HepG2 (cell line): ENCODE data around the gene BMP6. TPM values are rescaled to one million over a fixed set of nuclear protein-coding genes. Genes with fewer than 3 reads are reported as not detected.
A peak's percentile ranks its signal among the peaks of the same experiment; 100 is the strongest.

Experiments used
- ATAC-seq: fragments of 200-7000 bp; cut with Tn5 transposase; 3 replicates; pipeline ENCODE4 v1.9.1; 2020; ENCODE audit warnings: mild to moderate bottlenecking, moderate library complexity
- BruUV-seq: library from RNA; stranded (reverse); fragments of 400-500 nt; replicated peaks from 2 replicates; lab custom pipeline; 2021; lab: Mats Ljungman, UMichigan
- CTCF ChIA-PET: fragments of 300-600 bp; formaldehyde crosslinking; extraction: SDS; loops from one replicate; lab custom pipeline; 2021; ENCODE audit warnings: low total read pairs, inconsistent platforms, low intra/inter-chr PET ratio; lab: Yijun Ruan, JAX
- POLR2A ChIA-PET: fragments of 350-600 bp; sonication (Branson Sonifier 250); formaldehyde crosslinking; loops from one replicate; lab custom pipeline; 2020; ENCODE audit warnings: antibody characterized with exemption, inconsistent platforms; lab: Yijun Ruan, JAX
- DNase-seq: peaks from one replicate; pipeline ENCODE4 v3.0.0-alpha.2; 2015; ENCODE audit warnings: low spot score
- FAIRE-seq: peaks from 3 replicates; lab custom pipeline; 2011; peaks lifted over from hg19 to GRCh38; lab: Jason Lieb, UNC
- H2AFZ ChIP-seq: one replicate; pipeline ENCODE4 v1.6.1; 2011; ENCODE audit warnings: low read length, inconsistent platforms
- H3K27ac ChIP-seq: fragments of 300-600 bp; 3 replicates; pipeline ENCODE4 v1.8.0; 2011; ENCODE audit warnings: mixed run types, mild to moderate bottlenecking, mixed read lengths, low read length, inconsistent platforms; ENCODE audit not compliant: insufficient read depth; ENCODE audit errors: extremely low read length
- H3K27me3 ChIP-seq, 2 experiments: fragments of 200-600 bp in 1 of 2; 2 replicates in 1 of 2; 3 replicates in 1 of 2; pipeline versions ENCODE4 v1.6.0 to v1.8.0; 2011; ENCODE audit warnings: low read length in 2 of 2, mild to moderate bottlenecking in 2 of 2, moderate library complexity in 2 of 2, inconsistent platforms in 1 of 2; ENCODE audit not compliant: insufficient read depth in 2 of 2, control insufficient read depth in 1 of 2
- H3K36me3 ChIP-seq, 2 experiments: fragments of 200-600 bp in 1 of 2; replicated peaks in 1 of 2; 2 replicates in 1 of 2; 3 replicates in 1 of 2; pipeline versions ENCODE4 v1.5.1 to v1.8.0; 2011; ENCODE audit warnings: low read length in 2 of 2, inconsistent platforms in 1 of 2; ENCODE audit not compliant: insufficient read depth in 2 of 2, control insufficient read depth in 1 of 2
- H3K4me1 ChIP-seq: 2 replicates; pipeline ENCODE4 v1.5.1; 2012; ENCODE audit warnings: low read length, inconsistent platforms; ENCODE audit not compliant: insufficient read depth
- H3K4me2 ChIP-seq: 2 replicates; pipeline ENCODE4 v1.6.0; 2011; ENCODE audit warnings: low read depth, low read length, inconsistent platforms
- H3K4me3 ChIP-seq, 3 experiments: fragments of 200-600 bp in 1 of 3; sonication (generic), shearing (Covaris generic) in 1 of 3; replicated peaks in 1 of 3; 2 replicates each; pipeline ENCODE4 v1.5.1; 2011 to 2016; ENCODE audit warnings: low read length in 3 of 3, inconsistent platforms in 2 of 3, low read depth in 2 of 3, mild to moderate bottlenecking in 2 of 3, control low read depth in 1 of 3, mixed read lengths in 1 of 3; ENCODE audit not compliant: insufficient read depth in 1 of 3
- H3K79me2 ChIP-seq: one replicate; pipeline ENCODE4 v1.6.1; 2011; ENCODE audit warnings: low read length, inconsistent platforms; ENCODE audit not compliant: insufficient read depth
- H3K9ac ChIP-seq: 2 replicates; pipeline ENCODE4 v1.6.0; 2011; ENCODE audit warnings: mild to moderate bottlenecking, low read depth, low read length, inconsistent platforms; ENCODE audit not compliant: insufficient read depth
- H3K9me3 ChIP-seq: 2 replicates; pipeline ENCODE4 v1.5.1; 2012; ENCODE audit warnings: mild to moderate bottlenecking, low read length
- H4K20me1 ChIP-seq: 2 replicates; pipeline ENCODE4 v1.6.0; 2011; ENCODE audit warnings: inconsistent platforms, mild to moderate bottlenecking, low read length, moderate library complexity; ENCODE audit not compliant: insufficient read depth
- AGO2 ChIP-seq: fragments of 200-400 bp; formaldehyde crosslinking; optimal IDR thresholded peaks from 2 replicates; pipeline ENCODE3; 2017; ENCODE audit warnings: mild to moderate bottlenecking, low read depth, low read length, moderate library complexity
- MED1 ChIP-seq: sonication (generic); formaldehyde crosslinking; IDR thresholded peaks from 2 replicates; pipeline ENCODE4 v1.4.0; 2020; ENCODE audit warnings: missing genetic modification reagents
- POLR2A ChIP-seq, 2 experiments: IDR thresholded peaks; 2 replicates each; pipeline ENCODE4 v1.6.1; 2011; ENCODE audit warnings: low read depth in 2 of 2, low read length in 2 of 2, mild to moderate bottlenecking in 1 of 2, moderate library complexity in 1 of 2; ENCODE audit not compliant: insufficient read depth in 1 of 2
- RBM22 ChIP-seq: fragments of 200-400 bp; formaldehyde crosslinking; optimal IDR thresholded peaks from 2 replicates; pipeline ENCODE3; 2017; ENCODE audit warnings: mild to moderate bottlenecking, low read length, moderate library complexity
- ZC3H13 ChIP-seq: sonication (generic); formaldehyde crosslinking; IDR thresholded peaks from 2 replicates; pipeline ENCODE4 v1.8.1; 2023; ENCODE audit warnings: mild to moderate bottlenecking, missing genetic modification reagents, moderate library complexity
- ZNF10 ChIP-seq: sonication (generic); formaldehyde crosslinking; IDR thresholded peaks from 2 replicates; pipeline ENCODE4 v1.4.0; 2020; ENCODE audit warnings: mild to moderate bottlenecking, low read depth, missing genetic modification reagents, borderline replicate concordance
- WGBS: methylation state at CpG from one replicate; pipeline ENCODE4 v1.1.6; 2017; ENCODE audit warnings: low lambda C conversion rate; 5-methylcytosine and 5-hydroxymethylcytosine counted together
- in situ Hi-C: cut with HindIII; loops from 2 replicates; pipeline ENCODE4 v1.10.0; 2017; ENCODE audit warnings: low pct_unique_long_range_greater_than_20kb; ENCODE audit not compliant: extremely low pct_ligation_motif_present
- intact Hi-C: fragments of 100-400 bp; cut with micrococcal nuclease; formaldehyde crosslinking; loops from one replicate; pipeline ENCODE4 v1.10.0; 2022; ENCODE audit not compliant: unreplicated experiment
- polyA plus RNA-seq, 8 experiments: library from polyadenylated mRNA; depleted of rRNA in 3 of 8; stranded (reverse) in 7 of 8; unstranded in 1 of 8; fragments of >200 nt; fragmentation: Illumina TruSeq in 4 of 8; extraction: Trizol in 4 of 8; gene quantifications; 2 replicates each; pipeline versions ENCODE4 v1.2.1 to v1.2.3, GENCODE V29; 2011 to 2016; ENCODE audit warnings: low read depth in 4 of 8, missing spikeins in 1 of 8, mixed read lengths in 1 of 8; ENCODE audit not compliant: insufficient read depth in 1 of 8
- total RNA-seq, 5 experiments: library from RNA; depleted of rRNA; stranded (reverse); fragments of >200 nt; fragmentation: Illumina TruSeq; extraction: Trizol; gene quantifications; 2 replicates each; pipeline ENCODE4 v1.2.3, GENCODE V29; 2016; ENCODE audit warnings: low read depth in 1 of 5
- TF ChIP-seq, protein P1 (sequence below): fragments of 450-650 bp; IDR thresholded peaks from 2 replicates; pipeline ENCODE4 v1.6.1; 2016
- TF ChIP-seq, protein P2 (sequence below): sonication (generic); formaldehyde crosslinking; IDR thresholded peaks from 2 replicates; pipeline ENCODE4 v1.9.0; 2022; ENCODE audit warnings: missing genetic modification reagents, mild to moderate bottlenecking, borderline replicate concordance

BMP6 gene
- total and polyA plus RNA-seq, 2 of the 13 experiments (the other 11 are each of a cell fraction or from before 2014, with no cell fraction given): 0.09 to 0.18 TPM

DNA sequence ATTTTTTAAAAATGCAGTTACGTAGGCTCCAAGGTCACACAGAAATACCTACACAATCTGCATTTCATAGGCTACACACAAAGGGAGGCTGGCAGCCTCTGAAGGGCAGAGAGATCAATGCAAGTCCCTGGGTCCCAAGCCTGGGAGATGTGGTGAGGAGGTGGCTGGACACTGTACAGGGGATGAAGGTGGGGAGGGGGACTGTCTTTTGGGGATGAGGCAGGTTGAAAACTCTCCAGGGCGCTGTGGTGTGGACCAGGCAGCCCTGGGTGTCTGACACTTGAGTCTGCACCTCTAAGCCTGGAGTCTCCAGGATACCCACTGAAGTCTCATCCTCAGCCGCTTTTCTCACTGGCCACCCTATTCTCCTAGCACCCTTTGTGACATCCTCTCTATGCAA lies 160.2 kb downstream of the BMP6 start:
- BruUV-seq: no TSS peak
- Histone ChIP-seq H3K4me2 (no peak overlapping the region), H3K9me3 (no peaks in the 10 kb centered on the region), H3K79me2 (no peaks in the 10 kb centered on the region), H3K27ac (no peak overlapping the region), H4K20me1 (peaks cover 17% of the 10 kb centered on the region; the same call in 1 of the 2 replicates), H3K27me3 (no peaks in the 10 kb centered on the region), H3K4me3 (no peak overlapping the region), H3K4me1 (peaks cover 28% of the 10 kb centered on the region), H2AFZ (no peak overlapping the region), H3K9ac (no peak overlapping the region), H3K36me3 (peaks cover 71 to 97% of the 10 kb centered on the region in 2 experiments)
- 94% methylated on average over 3 of the region's 3 CpGs for WGBS
- TF ChIP-seq, protein P1, sequence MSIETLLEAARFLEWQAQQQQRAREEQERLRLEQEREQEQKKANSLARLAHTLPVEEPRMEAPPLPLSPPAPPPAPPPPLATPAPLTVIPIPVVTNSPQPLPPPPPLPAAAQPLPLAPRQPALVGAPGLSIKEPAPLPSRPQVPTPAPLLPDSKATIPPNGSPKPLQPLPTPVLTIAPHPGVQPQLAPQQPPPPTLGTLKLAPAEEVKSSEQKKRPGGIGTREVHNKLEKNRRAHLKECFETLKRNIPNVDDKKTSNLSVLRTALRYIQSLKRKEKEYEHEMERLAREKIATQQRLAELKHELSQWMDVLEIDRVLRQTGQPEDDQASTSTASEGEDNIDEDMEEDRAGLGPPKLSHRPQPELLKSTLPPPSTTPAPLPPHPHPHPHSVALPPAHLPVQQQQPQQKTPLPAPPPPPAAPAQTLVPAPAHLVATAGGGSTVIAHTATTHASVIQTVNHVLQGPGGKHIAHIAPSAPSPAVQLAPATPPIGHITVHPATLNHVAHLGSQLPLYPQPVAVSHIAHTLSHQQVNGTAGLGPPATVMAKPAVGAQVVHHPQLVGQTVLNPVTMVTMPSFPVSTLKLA: no peak
- TF ChIP-seq POLR2A (IDR thresholded peaks at IDR 0.05; ENCODE audit: insufficient read depth in 1 of 2, low read depth in 2 of 2, low read length in 2 of 2) (0 out of 4 replicates have a peak, but pooled peaks of 1 of the 2 experiments have one; percentile 3), RBM22 (peak; percentile 10)
- FAIRE-seq (no peak), DNase-seq (no peak), ATAC-seq (no peak)
- POLR2A ChIA-PET: no interaction called here
- intact Hi-C loops (no loop called here), in situ Hi-C loops (no loop called here)
- CTCF ChIA-PET: no interaction called here

DNA sequence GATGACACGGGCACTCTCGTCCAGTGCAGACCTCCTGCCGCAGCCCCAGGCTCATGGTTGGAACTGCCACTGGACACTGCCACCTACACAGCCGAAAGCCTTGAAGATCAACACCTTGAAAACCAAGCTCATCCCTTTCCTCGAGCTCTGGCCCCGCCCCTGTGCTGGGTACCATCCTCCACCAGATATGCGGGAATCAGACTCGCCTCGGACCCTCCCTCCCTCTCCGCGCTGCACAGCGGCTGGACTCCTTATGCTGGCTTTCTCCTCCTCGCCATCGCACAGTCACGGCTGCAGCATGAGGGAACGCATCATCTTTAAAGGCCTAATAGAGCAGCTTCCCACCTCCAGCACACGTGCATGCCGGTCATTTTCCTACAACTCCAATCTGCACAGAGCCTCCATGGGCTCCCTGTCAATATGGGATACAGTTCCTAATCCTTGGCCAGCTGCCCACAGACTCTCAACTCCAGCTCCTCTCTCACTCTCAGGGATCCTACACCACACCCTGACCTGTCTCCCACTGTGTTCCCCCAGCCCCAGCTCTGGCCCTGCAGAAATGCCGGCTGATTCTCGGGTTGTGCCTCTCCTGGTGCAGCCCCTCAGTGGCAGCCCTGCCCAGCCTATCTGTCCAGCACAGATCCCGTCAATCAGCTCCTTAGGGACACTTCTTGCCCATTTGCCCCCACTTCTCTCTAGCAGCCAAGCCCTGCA lies 161.5 kb downstream of the BMP6 start:
- WGBS: over 99% methylated on average over 21 of the region's 21 CpGs
- BruUV-seq: no TSS peak

More for the DNA sequence above, 161.5 kb downstream of the BMP6 start:
- Histone ChIP-seq H4K20me1 (peaks cover 15% of the 10 kb centered on the region; the same call in 1 of the 2 replicates), H3K4me2 (no peak overlapping the region), H3K9me3 (no peaks in the 10 kb centered on the region), H3K79me2 (no peaks in the 10 kb centered on the region), H2AFZ (no peak overlapping the region), H3K27me3 (no peaks in the 10 kb centered on the region), H3K4me1 (peaks cover 22% of the 10 kb centered on the region), H3K36me3 (peaks cover 78 to 99% of the 10 kb centered on the region in 2 experiments), H3K4me3 (no peak overlapping the region), H3K27ac (no peak overlapping the region), H3K9ac (no peak overlapping the region)
- intact Hi-C loops: no loop called here
- DNase-seq: no peak
- TF ChIP-seq POLR2A (IDR thresholded peaks at IDR 0.05; ENCODE audit: insufficient read depth in 1 of 2, low read depth in 2 of 2, low read length in 2 of 2): 0 out of 4 replicates have a peak, but pooled peaks of 1 of the 2 experiments have one; percentile 24
- no peak for TF ChIP-seq ZC3H13
- TF ChIP-seq, protein P2, sequence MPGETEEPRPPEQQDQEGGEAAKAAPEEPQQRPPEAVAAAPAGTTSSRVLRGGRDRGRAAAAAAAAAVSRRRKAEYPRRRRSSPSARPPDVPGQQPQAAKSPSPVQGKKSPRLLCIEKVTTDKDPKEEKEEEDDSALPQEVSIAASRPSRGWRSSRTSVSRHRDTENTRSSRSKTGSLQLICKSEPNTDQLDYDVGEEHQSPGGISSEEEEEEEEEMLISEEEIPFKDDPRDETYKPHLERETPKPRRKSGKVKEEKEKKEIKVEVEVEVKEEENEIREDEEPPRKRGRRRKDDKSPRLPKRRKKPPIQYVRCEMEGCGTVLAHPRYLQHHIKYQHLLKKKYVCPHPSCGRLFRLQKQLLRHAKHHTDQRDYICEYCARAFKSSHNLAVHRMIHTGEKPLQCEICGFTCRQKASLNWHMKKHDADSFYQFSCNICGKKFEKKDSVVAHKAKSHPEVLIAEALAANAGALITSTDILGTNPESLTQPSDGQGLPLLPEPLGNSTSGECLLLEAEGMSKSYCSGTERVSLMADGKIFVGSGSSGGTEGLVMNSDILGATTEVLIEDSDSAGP (CRISPR knock-in tag): peak; percentile 32; the same call in 1 of the 2 replicates
- no peak for TF ChIP-seq MED1
- no peak for TF ChIP-seq ZNF10 (CRISPR knock-in tag)
- TF ChIP-seq AGO2: peak; percentile 75
- peak; percentile 80 for TF ChIP-seq RBM22
- ATAC-seq: peak; percentile 6; the same call in 2 of the 3 replicates
- FAIRE-seq: no peak
- ChIA-PET CTCF (no interaction called here), POLR2A (no interaction called here)
- in situ Hi-C loops: no loop called here
